Stimulated activated CD4-positive, alpha-beta T cell treated with anti-CD3 and anti-CD28 coated beads, TNF-alpha, amount 100 ng/mL, for 1 hour (primary cell): ENCODE results near the gene ADCY5.
"Not testable (repeated sequence)": the region's sequence is repeated elsewhere in the genome, so short reads cannot be mapped to it uniquely, and the experiment has no call there.

Source experiments
- DNase-seq, 3 donors: peaks; one replicate each; pipeline ENCODE4 v3.0.0-alpha.2; 2020; ENCODE audit warnings: low read depth in 3 of 3, low spot score in 1 of 3

The ADCY5 gene

DNA sequence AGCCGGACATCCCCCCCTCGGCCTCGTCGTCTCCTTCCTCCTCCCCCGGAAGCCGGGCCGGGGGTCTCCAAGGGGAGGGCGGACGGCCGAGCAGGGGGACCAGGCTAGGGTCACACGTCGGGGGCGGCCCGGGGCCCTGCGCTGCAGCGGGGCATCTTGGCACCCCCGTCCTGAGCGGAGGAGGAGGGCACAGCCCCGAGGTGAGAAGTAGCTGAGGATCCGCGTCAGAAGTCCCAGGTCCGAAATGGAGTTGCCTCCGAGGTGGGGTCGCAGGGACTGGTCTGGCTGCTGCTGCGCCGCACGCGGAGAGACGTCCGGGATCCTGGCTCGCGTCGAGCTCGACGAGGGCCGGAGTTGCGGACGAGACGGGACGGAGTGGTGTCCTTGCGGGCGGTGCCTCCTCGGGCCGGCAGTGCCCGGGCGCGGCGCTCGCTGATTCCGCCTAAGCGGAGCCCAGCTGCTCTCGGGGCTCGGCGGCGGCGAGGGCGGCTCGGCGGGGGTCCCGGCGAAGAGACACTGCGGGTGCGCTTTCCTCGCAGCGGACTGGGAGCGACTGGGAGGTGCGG is at the start of gene ADCY5:
ADCY5 (minus strand) TSS at position 555 of the 566 bp plus-strand sequence; CDS start at position 10, 545 bp downstream.
- no peak for DNase-seq

DNA sequence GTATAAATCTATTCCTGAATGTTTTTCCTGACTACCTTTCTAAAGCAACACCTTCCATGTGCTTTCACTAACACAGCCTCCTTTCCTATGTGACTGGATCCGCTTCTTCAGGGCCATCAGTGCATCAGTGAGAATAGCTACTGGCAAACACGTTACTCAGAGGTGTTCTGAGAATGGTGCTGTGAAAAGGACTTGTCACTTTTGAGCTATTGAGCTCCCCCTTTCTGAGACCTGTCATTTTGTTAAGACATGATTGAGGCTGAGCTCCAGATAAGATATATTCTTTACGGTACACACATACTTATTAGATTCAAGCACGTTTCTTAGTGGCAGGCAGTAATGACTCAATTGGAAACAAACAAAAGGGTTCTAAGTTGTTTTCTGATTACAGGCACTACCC is 45.0 kb upstream of the ADCY5 start:
- DNase-seq = no peak

- DNase-seq = no peak
These were observed 43.2 kb upstream of the ADCY5 start for GRCh38 chr3:123491966-123492587.

- DNase-seq = peak in 1 of 3 donors; percentile 25
These were observed 40.6 kb upstream of the ADCY5 start for GRCh38 chr3:123489400-123490004.

GRCh38 chr3:123488645-123489347 is 39.9 kb upstream of the ADCY5 start:
- DNase-seq = no peak

DNA sequence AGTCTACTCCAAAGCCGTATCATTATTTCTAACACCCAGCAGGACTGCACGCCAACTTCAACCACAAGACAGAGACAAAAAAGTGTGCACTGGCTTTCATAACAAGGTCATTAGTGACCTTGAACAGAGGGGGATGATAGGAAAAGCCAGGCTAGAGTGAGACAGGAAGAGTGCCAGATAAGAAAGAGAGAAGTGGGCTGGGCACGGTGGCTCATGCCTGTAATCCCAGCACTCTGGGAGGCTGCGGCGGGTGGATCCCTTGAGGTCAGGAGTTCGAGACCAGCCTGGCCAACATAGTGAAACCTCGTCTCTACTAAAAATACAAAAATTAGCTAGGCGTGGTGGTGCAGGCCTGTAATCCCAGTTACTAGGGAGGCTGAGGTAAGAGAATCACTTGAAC is 38.2 kb upstream of the ADCY5 start:
- DNase-seq = not testable (repeated sequence)

GRCh38 chr3:123486460-123486859 is 37.6 kb upstream of the ADCY5 start:
- no peak for DNase-seq

DNA sequence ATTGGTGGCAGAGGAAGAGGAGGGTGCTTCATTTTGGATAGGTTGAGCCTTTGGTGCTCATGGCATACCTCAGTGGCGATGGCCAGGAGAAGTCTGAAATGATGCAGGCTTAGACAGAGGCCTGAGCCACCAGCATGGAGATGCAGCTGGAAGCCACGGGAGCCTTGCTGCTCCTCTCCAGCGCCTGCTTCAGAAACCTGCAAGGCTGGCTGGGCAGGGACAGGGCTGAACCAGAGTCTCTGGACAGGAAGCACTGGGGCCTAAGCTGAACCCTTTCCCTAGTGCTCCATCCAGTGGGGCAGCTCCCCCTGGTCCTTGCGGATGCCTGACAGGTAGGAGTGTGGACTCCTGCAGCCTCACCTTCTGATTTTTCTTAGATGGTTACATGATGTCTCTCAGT is 36.7 kb upstream of the ADCY5 start:
- DNase-seq = no peak

- DNase-seq = no peak
These were observed 34.3 kb upstream of the ADCY5 start for GRCh38 chr3:123483146-123483545.

- DNase-seq = no peak
These were observed 33.0 kb upstream of the ADCY5 start for GRCh38 chr3:123481722-123482457.

DNA sequence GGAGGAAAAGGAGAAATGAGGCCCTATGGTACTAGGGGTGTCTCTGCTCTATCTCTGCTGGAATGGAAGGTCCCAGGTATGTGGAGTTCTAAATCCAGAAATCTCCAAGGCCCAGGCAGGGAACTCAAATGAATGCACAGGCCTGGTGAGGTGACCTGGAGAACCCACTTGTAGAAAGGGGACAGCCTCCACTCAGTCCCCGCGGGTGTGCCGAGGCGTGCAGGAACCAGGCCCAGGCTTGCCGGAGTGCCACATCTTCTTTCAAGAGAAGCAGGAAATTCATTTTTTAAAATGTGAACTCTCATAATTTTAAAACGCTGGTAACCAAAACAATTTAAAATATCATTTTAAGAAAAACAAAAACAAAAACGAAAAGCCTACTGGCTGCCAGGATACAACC is 32.2 kb upstream of the ADCY5 start:
- no peak for DNase-seq

DNA sequence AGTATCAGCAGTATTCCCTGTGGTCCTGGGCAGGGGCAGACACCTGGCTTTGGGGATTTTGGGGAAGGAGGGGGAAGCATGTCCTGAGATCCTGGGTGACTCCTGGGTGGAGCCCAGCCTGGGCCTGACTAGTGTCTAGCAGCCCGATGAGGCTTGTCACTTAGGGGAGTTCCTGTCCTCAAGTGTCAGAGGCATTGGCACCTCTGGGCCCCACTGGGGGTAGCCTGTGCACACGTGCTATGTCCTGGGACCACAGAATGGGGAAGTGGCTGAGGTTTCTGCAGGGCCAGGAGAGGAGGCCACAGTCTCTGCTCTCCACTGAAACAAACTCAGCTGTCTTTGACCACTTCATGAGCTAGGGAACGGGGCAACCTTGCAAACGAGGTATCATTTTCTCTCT is 31.5 kb upstream of the ADCY5 start:
- no peak for DNase-seq

DNA sequence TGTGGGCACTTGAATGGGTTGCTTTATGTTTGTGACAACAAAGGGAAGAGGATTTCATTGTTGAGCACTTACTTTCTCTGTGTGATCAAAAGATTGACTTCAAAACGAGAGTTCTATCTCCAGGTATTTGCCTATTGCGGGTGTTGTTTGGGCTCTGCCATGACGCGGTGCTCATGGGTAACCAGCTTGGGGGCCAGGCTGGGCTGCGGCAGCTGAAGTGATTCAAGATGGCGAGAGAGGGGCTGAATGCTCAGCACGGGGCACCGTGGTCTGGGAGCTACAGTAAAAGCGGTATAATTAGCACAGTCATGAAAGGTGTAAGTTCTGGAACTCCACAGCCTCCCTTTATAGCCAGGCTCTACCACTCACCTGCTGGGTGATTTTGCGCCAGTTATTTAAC is 31.0 kb upstream of the ADCY5 start:
- DNase-seq = no peak

- DNase-seq = no peak
These were observed 29.4 kb upstream of the ADCY5 start for GRCh38 chr3:123478314-123478713.

DNA sequence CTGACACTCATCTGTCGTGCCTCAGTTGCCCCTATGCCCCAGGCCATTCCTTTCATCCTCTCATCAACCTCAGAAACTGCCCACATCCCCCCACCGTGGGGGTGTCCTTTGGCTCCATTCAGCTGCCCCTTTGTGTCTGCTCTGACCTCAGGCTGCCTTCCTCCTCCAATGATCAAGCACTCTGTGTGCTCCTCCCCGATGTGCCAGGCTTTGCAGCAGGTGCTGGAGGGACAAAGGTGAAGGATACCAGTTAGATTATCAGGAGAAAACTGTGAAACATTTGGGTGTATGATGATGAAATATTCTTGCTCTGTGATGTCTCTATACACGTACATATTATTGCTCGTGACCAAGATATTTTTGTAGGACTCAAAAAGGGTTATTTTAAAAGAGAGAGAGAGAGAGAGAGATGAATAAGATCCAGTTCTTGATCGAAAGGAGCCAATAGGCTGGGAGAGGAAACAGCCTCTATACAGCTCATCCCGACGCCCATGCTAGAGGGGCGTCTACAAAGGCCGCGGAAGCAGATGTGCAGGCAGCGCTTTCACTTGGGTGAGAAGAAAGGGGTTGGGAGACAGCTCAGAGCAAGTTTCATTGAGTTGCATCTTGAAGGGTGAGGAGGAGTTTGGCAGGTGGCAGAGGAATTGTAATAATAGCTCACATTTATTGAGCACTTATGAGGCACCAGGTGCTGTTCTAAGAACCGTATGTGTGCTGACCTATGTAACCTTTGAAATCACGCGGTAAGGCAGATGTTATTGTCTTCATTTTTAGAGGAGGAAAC is 28.3 kb upstream of the ADCY5 start:
- no peak for DNase-seq

DNA sequence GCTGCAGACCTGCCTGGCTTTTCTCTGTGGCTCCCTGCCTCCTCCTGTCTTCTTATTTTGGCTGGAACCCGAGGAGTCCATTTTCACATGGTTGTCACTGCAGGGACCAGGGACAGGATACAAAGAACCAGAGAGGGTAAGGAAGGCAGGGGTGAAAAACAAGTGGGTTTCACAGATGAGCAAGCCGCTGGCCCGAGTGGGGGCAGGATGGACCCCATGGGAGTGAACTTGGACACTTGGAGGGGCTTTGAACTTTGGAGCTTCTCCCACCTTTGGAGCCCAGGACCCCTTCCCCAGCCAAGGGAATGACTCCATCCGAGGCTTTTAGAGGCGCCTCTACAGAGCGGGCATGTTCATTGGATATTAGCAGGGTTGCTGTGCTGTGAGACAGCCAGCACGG is 26.9 kb upstream of the ADCY5 start:
- no peak for DNase-seq

DNA sequence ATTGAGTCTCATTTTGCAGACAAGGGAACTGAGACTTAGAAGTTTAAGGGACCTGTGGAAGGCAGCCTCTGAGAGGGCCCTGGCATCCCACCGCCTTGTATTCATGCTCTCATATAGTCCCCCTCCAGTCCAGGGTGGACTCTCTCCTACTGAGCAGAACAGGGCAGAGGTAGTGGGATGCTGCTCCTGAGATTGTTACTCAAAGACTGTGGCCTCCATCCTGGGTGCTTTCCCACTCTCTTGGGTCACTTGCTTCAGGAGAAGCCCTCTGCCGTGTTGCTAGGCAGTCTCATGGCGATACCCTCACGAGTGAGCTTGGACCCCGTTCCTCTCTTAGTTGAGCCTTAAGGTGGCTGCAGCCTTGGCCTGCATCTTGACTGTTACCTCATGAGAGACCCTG is 22.2 kb upstream of the ADCY5 start:
- no peak for DNase-seq

DNA sequence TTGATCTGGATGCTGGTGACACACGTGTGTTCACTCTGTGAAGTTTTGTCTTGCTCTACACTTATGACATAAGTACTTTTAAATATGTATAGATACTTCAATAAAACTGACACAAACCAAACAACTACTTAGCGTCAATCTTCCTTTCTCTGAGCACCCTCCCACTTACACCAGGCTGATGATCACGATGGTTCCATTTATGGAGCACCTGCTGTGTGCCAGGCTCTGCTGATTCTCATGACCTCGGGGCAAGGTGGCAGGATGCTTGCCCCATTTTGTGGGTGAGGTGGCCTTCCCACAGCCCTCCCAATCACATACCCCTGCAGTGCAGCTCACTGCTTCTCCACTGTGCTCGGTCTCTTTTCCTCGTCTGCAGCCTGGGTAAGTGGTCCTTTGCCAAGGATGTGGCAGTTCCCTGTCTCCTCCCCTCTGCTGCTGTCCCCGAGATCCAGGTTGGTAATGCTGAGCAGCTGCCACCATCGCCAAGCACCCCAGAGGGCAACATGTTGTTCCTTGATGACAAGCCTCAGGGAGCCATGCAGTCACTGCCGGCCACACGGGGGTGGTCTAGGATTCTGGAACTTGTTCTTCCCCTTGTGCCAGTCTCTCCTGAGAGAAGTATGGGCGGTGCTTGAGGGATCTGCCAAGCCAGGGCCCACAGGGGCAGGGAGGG is 20.6 kb upstream of the ADCY5 start:
- no peak for DNase-seq

DNA sequence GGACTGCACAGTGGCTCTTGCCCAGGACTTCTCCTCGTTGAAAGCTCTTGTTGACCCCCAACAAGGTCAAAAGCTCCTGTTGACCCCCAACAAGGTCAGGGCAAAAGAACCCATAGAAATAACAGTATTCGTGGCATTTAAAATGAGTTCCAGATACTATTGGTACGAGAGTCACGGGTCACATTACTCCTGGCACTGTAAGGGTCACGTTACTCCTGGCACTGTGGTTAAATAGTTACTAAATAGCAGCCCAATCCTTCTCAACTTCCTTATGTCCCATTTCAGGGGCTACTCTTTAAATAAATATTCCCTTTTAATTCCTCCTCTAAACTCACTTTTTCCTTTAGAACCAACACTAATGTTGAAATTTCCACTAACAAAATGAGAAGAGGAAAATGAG is 18.2 kb upstream of the ADCY5 start:
- no peak for DNase-seq

- DNase-seq = no peak
These were observed 15.3 kb upstream of the ADCY5 start for GRCh38 chr3:123464211-123464610.
